Glutamatergic neuron (in vitro differentiated cells): ENCODE data around the gene NAPEPLD. TPM values are rescaled to one million over a fixed set of nuclear protein-coding genes. Genes with fewer than 3 reads are reported as not detected.
A peak's percentile ranks its signal among the peaks of the same experiment; 100 is the strongest.
"Not testable (repeated sequence)": the region's sequence is repeated elsewhere in the genome, so short reads cannot be mapped to it uniquely, and the experiment has no call there.

Experiments used
- DNase-seq: peaks from one replicate; pipeline ENCODE4 v3.0.0; 2022
- H3K27ac Mint-ChIP-seq: one replicate; pipeline ENCODE4 v1.8.0; 2020; ENCODE audit warnings: mild to moderate bottlenecking, mixed read lengths, inconsistent platforms; ENCODE audit not compliant: unreplicated experiment
- H3K27me3 Mint-ChIP-seq: one replicate; pipeline ENCODE4 v1.8.0; 2020; ENCODE audit warnings: mild to moderate bottlenecking, moderate library complexity, mixed read lengths, inconsistent platforms; ENCODE audit not compliant: unreplicated experiment
- H3K36me3 Mint-ChIP-seq: one replicate; pipeline ENCODE4 v1.8.0; 2020; ENCODE audit warnings: mild to moderate bottlenecking, mixed read lengths, inconsistent platforms; ENCODE audit not compliant: unreplicated experiment
- H3K4me1 Mint-ChIP-seq: one replicate; pipeline ENCODE4 v1.8.0; 2020; ENCODE audit warnings: mild to moderate bottlenecking, low read depth, mixed read lengths, inconsistent platforms; ENCODE audit not compliant: unreplicated experiment
- H3K4me3 Mint-ChIP-seq: one replicate; pipeline ENCODE4 v1.8.0; 2020; ENCODE audit warnings: mild to moderate bottlenecking, mixed read lengths, inconsistent platforms; ENCODE audit not compliant: unreplicated experiment
- H3K9me3 Mint-ChIP-seq: one replicate; pipeline ENCODE4 v1.8.0; 2020; ENCODE audit warnings: mild to moderate bottlenecking, moderate library complexity, mixed read lengths, inconsistent platforms; ENCODE audit not compliant: unreplicated experiment
- total RNA-seq: library from RNA; stranded (reverse); fragmentation: NEBNext Ultra II Directional; extraction: Animal tissue kit (Norgen Biotek cat#: 25700); gene quantifications from one replicate; pipeline ENCODE4 v1.2.1, GENCODE V29; 2021; ENCODE audit not compliant: unreplicated experiment
- TF ChIP-seq, protein P1 (sequence below): fragments of 200-600 bp; sonication (generic); IDR thresholded peaks from one replicate; pipeline ENCODE4 v1.5.0; 2021; ENCODE audit not compliant: partially characterized antibody, unreplicated experiment

Gene NAPEPLD
- total RNA-seq, 1 donor from 2014 or later, result 6.5 TPM

DNA sequence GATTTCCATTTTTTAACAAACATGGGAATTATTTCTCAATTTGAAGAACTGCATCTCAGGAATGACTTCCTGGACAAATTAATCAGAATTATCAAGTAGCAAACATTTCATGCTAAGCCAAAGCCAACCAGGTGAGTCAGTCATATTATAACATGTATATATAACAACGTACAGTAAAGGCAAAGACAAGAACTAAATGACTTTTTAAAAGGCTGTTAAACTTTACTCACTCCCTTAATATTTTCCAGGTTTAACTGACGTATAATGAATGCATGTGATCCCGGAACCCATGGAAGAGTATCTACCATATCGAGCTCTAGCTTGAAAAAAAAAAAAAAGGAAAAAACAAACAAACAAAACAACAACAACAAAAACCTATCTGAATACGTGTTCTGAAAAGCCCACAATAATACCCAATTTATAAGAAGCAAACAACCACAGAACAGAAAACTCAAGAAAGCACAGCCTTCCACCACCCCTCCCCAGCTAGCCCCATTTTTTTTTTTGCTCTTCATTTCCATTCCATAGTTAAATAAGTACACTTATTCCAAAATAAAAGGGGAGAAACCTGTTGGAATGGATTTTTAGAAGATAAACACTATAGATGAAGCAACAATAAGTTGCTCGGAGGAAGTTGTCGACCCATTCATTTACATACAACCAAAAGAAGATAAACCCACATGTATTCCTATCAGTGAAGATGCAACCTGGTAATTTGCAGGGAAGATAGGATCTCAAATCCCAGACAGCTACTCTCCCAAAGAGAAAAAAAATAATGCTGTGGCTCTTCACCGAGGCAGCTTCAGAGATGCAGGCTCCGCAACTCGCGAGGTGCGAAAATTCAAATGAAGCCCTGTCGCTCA is 537 bp downstream of the NAPEPLD start:
- no peak for DNase-seq
- Mint-ChIP-seq H3K4me1 (peaks cover 15% of the 10 kb centered on the region), H3K27me3 (peaks cover 4% of the 10 kb centered on the region), H3K9me3 (peaks cover 7% of the 10 kb centered on the region), H3K36me3 (no peaks in the 10 kb centered on the region), H3K4me3 (peak overlapping the region; percentile 94), H3K27ac (peak overlapping the region; percentile 95)
- TF ChIP-seq, protein P1, sequence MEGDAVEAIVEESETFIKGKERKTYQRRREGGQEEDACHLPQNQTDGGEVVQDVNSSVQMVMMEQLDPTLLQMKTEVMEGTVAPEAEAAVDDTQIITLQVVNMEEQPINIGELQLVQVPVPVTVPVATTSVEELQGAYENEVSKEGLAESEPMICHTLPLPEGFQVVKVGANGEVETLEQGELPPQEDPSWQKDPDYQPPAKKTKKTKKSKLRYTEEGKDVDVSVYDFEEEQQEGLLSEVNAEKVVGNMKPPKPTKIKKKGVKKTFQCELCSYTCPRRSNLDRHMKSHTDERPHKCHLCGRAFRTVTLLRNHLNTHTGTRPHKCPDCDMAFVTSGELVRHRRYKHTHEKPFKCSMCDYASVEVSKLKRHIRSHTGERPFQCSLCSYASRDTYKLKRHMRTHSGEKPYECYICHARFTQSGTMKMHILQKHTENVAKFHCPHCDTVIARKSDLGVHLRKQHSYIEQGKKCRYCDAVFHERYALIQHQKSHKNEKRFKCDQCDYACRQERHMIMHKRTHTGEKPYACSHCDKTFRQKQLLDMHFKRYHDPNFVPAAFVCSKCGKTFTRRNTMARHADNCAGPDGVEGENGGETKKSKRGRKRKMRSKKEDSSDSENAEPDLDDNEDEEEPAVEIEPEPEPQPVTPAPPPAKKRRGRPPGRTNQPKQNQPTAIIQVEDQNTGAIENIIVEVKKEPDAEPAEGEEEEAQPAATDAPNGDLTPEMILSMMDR, result no peak

DNA sequence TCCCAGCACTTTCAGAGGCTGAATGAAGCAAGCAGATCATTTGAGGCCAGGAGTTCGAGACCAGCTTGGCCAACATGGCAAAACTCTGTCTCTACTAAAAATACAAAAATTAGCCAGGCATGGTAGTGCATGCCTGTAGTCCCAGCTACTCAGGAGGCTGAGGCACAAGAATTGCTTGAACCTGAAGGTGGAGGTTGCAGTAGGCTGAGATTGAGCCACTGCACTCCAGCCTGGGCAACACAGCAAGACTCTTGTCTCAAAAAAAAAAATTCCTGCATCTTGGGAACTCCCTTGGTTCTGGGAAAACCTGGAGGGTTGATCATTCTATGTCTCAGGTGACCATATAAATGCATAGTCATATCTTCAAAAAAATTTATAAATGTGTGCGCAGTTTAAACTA is 4.1 kb downstream of the NAPEPLD start:
- not testable (repeated sequence) for H3K4me3 Mint-ChIP-seq, H3K9me3 Mint-ChIP-seq, H3K27ac Mint-ChIP-seq, DNase-seq, H3K27me3 Mint-ChIP-seq, H3K36me3 Mint-ChIP-seq
- peaks cover 15% of the 10 kb centered on the region for H3K4me1 Mint-ChIP-seq

DNA sequence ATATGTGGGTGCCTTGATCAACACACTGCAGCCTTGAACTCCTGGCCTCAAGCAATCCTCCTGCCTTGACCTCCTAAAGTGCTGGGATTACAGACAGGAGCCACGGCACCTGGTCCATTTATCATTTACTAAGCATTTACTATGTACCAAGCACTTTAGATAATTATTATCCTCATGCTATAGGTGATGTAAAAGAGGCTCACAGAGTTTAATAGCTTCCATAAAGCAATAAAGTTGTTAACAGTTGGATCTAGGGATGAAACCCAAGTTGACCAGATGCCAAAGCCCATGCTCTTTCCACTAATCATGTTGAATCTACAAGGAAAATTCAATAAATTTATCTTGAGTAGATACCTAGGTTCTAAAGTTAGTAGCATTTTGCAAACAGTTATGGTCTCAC is 5.0 kb downstream of the NAPEPLD start:
- H3K4me3 Mint-ChIP-seq, result no peak overlapping the region
- TF ChIP-seq, protein P1, result no peak
- H3K9me3 Mint-ChIP-seq, result peaks cover 4% of the 10 kb centered on the region
- peaks cover 15% of the 10 kb centered on the region for H3K4me1 Mint-ChIP-seq
- DNase-seq, result no peak
- H3K27ac Mint-ChIP-seq, result no peak overlapping the region
- H3K36me3 Mint-ChIP-seq, result peaks cover 6% of the 10 kb centered on the region
- peaks cover 3% of the 10 kb centered on the region for H3K27me3 Mint-ChIP-seq

- Mint-ChIP-seq H3K36me3 (peaks cover 6% of the 10 kb centered on the region), H3K9me3 (no peaks in the 10 kb centered on the region), H3K4me3 (no peak overlapping the region), H3K27ac (no peak overlapping the region), H3K27me3 (no peaks in the 10 kb centered on the region), H3K4me1 (peaks cover 12% of the 10 kb centered on the region)
- TF ChIP-seq, protein P1, result no peak
- DNase-seq, result no peak
Measured at GRCh38 chr7:103142494-103142893, 6.4 kb downstream of the NAPEPLD start.

- Mint-ChIP-seq H3K4me3 (no peak overlapping the region), H3K9me3 (no peaks in the 10 kb centered on the region), H3K4me1 (peaks cover 6% of the 10 kb centered on the region), H3K36me3 (peaks cover 6% of the 10 kb centered on the region), H3K27ac (no peak overlapping the region), H3K27me3 (no peaks in the 10 kb centered on the region)
- TF ChIP-seq, protein P1, result no peak
- no peak for DNase-seq
Measured at GRCh38 chr7:103141753-103142404, 7.0 kb downstream of the NAPEPLD start.
